Psoas muscle (tissue), 8 donors: ENCODE measurements around the gene FHOD1. TPM values are rescaled to one million over a fixed set of nuclear protein-coding genes. Genes with fewer than 3 reads are reported as not detected.
A peak's percentile ranks its signal among the peaks of the same experiment; 100 is the strongest.

ENCODE experiments used
- ATAC-seq, 4 donors: fragments of 200-7000 bp; cut with Tn5 transposase; one replicate each; pipeline ENCODE4 v1.9.1; 2020; ENCODE audit warnings: moderate library complexity in 3 of 4, mild to moderate bottlenecking in 2 of 4
- DNase-seq, 2 donors: peaks; one replicate each; pipeline ENCODE4 v3.0.0-alpha.2; 2020
- H3K27ac ChIP-seq: fragments of 200-600 bp; one replicate; pipeline ENCODE4 v1.8.0; 2022
- H3K27me3 ChIP-seq, 3 donors: fragments of 200-600 bp in 1 of 3; one replicate each; pipeline versions ENCODE4 v1.6.1 to v1.8.0; 2013 to 2022; ENCODE audit warnings: low read length in 2 of 3, mild to moderate bottlenecking in 2 of 3, moderate library complexity in 1 of 3; ENCODE audit not compliant: insufficient read depth in 3 of 3
- H3K36me3 ChIP-seq, 2 donors: fragments of 200-600 bp in 1 of 2; one replicate each; pipeline versions ENCODE4 v1.6.1 to v1.8.0; 2013 to 2022; ENCODE audit warnings: low read depth in 1 of 2, mild to moderate bottlenecking in 1 of 2, moderate library complexity in 1 of 2; ENCODE audit not compliant: insufficient read depth in 1 of 2
- H3K4me1 ChIP-seq: fragments of 200-600 bp; one replicate; pipeline ENCODE4 v1.8.0; 2022
- H3K4me3 ChIP-seq: fragments of 200-600 bp; one replicate; pipeline ENCODE4 v1.8.0; 2022; ENCODE audit warnings: mild to moderate bottlenecking
- H3K9me3 ChIP-seq: fragments of 200-600 bp; one replicate; pipeline ENCODE4 v1.8.0; 2022
- WGBS, 3 donors: extraction: QIAGEN DNeasy Blood & Tissue Kit; methylation state at CpG; one replicate each; pipeline versions ENCODE4 v1.1.6 to v1.1.7; 2013; 5-methylcytosine and 5-hydroxymethylcytosine counted together
- intact Hi-C, 2 donors: fragments of 100-400 bp; cut with DNase I; formaldehyde crosslinking; loops; one replicate each; pipeline versions ENCODE4 v1.11.0 to v1.14.2; 2022
- polyA plus RNA-seq, 3 donors: library from polyadenylated mRNA; stranded (reverse); fragments of 200-250 nt; gene quantifications; one replicate each; pipeline ENCODE4 v1.2.3, GENCODE V29; 2013
- total RNA-seq, 4 donors: library from RNA; stranded (reverse); fragmentation: NEBNext Ultra II Directional in 2 of 4; extraction: Animal tissue kit (Norgen Biotek cat#: 25700) in 2 of 4; gene quantifications; one replicate each; pipeline versions ENCODE4 v1.2.1 to v1.2.4, GENCODE V29; 2021 to 2023
- TF ChIP-seq, protein P1 (sequence below): fragments of 200-600 bp; IDR thresholded peaks from one replicate; pipeline ENCODE4 v1.8.0; 2022; ENCODE audit warnings: antibody characterized with exemption
- donor health status: healthy with polysubstance abuse.
- donor health status: DM: no; HTN: no; CAD: no; lungs with moderate emphysema.
- donor health status: Bipolar disorder and iron deficiency.
- donor health status: healthy.
- donor health status: DM: yes; HTN: yes; CAD: no.
- donor health status: DM: no; HTN: no; CAD: no.
- donor health status: DM: no; HTN: no; CAD: no.
- donor health status: DM: yes; HTN: yes; CAD: no.

The FHOD1 gene
- total and polyA plus RNA-seq, 7 donors: 16.9 to 154 (median 61.5) TPM

DNA sequence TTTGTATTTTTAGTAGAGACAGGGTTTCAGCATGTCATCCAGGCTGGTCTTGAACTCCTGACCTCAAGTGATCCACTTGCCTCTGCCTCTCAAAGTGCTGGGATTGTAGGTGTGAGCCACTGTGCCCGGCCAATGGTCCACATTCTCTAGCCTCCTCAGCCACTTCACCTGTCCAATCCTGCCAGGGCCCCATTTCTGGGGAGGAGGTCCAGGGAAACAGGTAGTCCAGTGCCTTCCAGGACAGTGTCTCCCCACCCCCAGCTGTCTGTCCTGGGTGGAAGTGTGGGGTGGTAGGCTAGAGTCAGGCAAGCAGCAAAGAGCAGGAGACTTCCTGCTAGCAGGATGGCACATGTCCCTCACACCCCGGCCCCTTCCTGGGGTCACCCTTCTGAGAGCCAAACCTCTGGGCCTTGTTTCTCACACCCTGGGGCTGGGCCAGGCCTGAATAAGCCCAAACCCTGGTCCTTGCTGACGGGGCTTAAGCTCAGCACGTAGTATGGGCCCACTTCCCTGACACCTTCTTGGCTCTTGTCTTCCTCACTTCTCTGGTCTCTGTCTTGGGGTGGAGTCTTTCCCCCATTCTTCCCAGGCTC is 5.0 kb downstream of the FHOD1 start:
- no peaks in the 10 kb centered on the region for H3K27me3 ChIP-seq
- ATAC-seq: no peak
- peak overlapping the region; percentile 4 for H3K4me3 ChIP-seq
- peaks cover 74% of the 10 kb centered on the region for H3K4me1 ChIP-seq
- H3K27ac ChIP-seq: peak overlapping the region; percentile 99
- peak in 1 of 2 donors; percentile 55 for DNase-seq
- H3K36me3 ChIP-seq: peaks cover 0 to 26% of the 10 kb centered on the region in 2 donors
- intact Hi-C loops: no loop called here
- WGBS, 3 donors: 49 to 66% (median 55%) methylated on average over 4 of the region's 4 CpGs
- TF ChIP-seq, protein P1, sequence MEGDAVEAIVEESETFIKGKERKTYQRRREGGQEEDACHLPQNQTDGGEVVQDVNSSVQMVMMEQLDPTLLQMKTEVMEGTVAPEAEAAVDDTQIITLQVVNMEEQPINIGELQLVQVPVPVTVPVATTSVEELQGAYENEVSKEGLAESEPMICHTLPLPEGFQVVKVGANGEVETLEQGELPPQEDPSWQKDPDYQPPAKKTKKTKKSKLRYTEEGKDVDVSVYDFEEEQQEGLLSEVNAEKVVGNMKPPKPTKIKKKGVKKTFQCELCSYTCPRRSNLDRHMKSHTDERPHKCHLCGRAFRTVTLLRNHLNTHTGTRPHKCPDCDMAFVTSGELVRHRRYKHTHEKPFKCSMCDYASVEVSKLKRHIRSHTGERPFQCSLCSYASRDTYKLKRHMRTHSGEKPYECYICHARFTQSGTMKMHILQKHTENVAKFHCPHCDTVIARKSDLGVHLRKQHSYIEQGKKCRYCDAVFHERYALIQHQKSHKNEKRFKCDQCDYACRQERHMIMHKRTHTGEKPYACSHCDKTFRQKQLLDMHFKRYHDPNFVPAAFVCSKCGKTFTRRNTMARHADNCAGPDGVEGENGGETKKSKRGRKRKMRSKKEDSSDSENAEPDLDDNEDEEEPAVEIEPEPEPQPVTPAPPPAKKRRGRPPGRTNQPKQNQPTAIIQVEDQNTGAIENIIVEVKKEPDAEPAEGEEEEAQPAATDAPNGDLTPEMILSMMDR: no peak
- H3K9me3 ChIP-seq: no peaks in the 10 kb centered on the region

DNA sequence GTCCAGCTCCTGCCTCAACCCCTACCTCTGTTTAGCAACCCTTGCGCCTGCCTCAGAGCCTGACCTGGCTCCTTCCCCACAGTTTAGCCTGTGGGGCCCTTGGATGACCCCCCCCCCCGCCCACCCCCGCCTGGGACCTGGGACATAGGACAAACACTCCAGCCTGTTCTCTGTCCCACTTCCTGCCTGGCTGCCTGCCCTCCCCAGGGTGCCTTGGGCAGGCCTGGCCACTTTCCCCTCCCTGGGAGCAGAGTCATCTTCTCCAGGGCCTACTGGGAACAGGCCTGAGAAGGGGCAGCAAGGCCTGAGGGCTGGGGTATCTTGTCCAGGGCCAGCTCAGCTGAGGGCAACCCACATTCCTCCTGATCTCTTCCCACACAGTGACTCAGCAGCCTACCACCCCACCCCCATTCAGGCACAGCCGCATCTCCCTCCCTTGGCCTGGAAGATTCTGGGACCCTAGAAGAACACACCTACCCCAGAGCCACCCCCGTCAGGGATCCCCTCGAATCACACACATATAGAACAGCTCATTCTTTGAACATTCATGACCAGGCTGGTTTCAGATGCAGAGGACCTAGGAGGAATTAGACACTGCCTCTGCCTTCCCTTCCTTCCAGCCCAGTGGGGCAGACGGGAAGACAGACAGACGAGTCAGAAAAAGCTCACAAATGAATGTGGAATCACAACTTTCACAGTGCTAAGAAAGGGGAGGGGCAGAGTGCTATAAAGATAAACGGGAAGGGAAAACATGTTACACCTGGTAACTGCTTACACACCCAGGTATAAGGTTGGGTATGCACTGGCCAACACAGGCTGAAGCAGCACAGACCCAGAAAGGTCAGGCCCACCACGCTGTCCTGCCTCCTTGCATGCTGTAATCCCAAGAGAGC is 6.0 kb downstream of the FHOD1 start:
- DNase-seq (peak; percentile 85 to 95), ATAC-seq (peak; percentile 52 to 57 (median 55))
- Histone ChIP-seq H3K27me3 (no peaks in the 10 kb centered on the region), H3K4me1 (peaks cover 74% of the 10 kb centered on the region), H3K4me3 (peak overlapping the region; percentile 39), H3K27ac (peak overlapping the region; percentile 99), H3K9me3 (no peaks in the 10 kb centered on the region), H3K36me3 (peaks cover 2 to 36% of the 10 kb centered on the region in 2 donors)
- intact Hi-C loops: no loop called here
- TF ChIP-seq, protein P1: no peak
- WGBS, 3 donors: 24 to 51% (median 29%) methylated on average over 10 of the region's 10 CpGs

DNA sequence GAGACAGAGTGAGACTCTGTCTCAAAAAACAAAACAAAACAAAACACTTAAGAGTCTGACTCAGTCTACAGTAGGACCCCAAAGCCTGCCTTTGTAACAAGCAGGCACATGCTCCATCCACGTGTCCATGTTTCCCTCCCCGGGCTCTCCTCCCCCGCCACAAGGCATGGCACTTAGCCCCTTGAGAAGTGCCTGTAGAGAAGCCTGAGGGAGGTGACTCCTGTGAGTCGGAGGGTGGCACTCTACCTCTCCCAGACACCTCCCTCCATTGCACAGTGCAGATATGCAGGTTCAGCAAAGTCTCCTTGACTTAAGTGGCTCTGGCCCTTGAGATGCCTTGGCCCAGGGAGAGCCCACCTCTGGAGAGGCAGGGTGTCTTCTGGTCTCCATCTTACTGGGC is 6.8 kb downstream of the FHOD1 start:
- TF ChIP-seq, protein P1: no peak
- Histone ChIP-seq H3K4me3 (peak overlapping the region; percentile 39), H3K9me3 (no peaks in the 10 kb centered on the region), H3K36me3 (peaks cover 2 to 43% of the 10 kb centered on the region in 2 donors), H3K27ac (peak overlapping the region; percentile 99), H3K4me1 (peaks cover 71% of the 10 kb centered on the region), H3K27me3 (no peaks in the 10 kb centered on the region)
- WGBS, 3 donors: 35 to 77% (median 37%) methylated on average over 4 of the region's 4 CpGs
- DNase-seq (peak in 1 of 2 donors; percentile 59), ATAC-seq (peak in 2 of 4 donors; percentile 2 to 12)
- intact Hi-C loops: no loop called here

DNA sequence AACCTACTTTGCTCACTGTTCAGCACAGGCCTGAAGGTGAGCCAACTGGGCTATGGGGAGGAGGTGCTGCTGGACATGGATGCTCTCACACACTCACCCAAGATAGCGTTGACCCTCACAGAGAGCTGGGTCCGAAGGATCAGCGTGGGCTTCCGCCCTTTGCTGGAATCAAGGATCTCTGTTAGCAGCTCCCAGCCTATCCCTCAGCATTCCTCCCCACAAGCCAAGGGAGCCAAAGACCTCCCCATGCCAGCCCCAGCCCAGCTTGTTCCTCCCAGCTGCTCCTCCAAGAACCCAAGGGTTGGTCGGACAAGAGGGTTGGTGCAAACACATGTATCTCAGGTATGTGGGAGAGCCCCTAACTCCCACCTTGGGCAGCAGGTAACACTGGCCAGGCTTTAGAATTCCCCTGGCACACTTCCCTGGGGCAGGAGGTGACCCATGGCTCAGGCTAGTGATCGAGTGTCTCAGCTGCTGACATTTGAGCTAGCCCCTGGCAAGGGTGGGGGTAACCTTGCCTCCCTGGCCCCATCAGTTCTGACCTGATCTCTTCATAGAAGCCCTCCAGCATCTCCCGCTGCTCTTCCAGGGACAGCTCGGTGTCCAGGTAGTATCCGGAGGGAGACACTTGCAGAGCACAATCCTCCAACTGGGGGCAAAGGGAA is 8.3 kb downstream of the FHOD1 start:
- peak in 1 of 4 donors; percentile 22 for ATAC-seq
- no peaks in the 10 kb centered on the region for H3K9me3 ChIP-seq
- no peak overlapping the region for H3K4me3 ChIP-seq
- peak in 1 of 2 donors; percentile 58 for DNase-seq
- peaks cover 2 to 59% of the 10 kb centered on the region in 2 donors for H3K36me3 ChIP-seq
- peaks cover 56% of the 10 kb centered on the region for H3K4me1 ChIP-seq
- WGBS, 3 donors: 37 to 61% (median 47%) methylated on average over 9 of the region's 9 CpGs
- peak overlapping the region; percentile 99 for H3K27ac ChIP-seq
- TF ChIP-seq, protein P1: no peak
- intact Hi-C loops: no loop called here
- H3K27me3 ChIP-seq: no peaks in the 10 kb centered on the region
